K562 (cell line): ENCODE results near the gene IQCE. TPM values are rescaled to one million over a fixed set of nuclear protein-coding genes. Genes with fewer than 3 reads are reported as not detected.

Experiments
- ATAC-seq: fragments of 200-7000 bp; cut with Tn5 transposase; 3 replicates; pipeline ENCODE4 v1.9.1; 2020; ENCODE audit warnings: moderate library complexity
- BruUV-seq: library from RNA; stranded (reverse); fragments of 400-500 nt; replicated peaks from 2 replicates; lab custom pipeline; 2021; lab: Mats Ljungman, UMichigan
- CTCF ChIA-PET: fragments of 300-600 bp; formaldehyde crosslinking; extraction: SDS; loops from one replicate; lab custom pipeline; 2021; ENCODE audit warnings: low intra/inter-chr PET ratio; lab: Yijun Ruan, JAX
- POLR2A ChIA-PET: fragments of 300-600, 350-650 bp; sonication (Branson Sonifier 250); formaldehyde crosslinking; extraction: SDS; loops from one replicate; lab custom pipeline; 2021; ENCODE audit warnings: antibody characterized with exemption, inconsistent platforms; lab: Yijun Ruan, JAX
- DNase-seq, 4 experiments: peaks; one replicate each; pipeline versions ENCODE4 v3.0.0 to v3.0.0-alpha.2; 2011 to 2018; ENCODE audit warnings: low spot score in 3 of 4, mixed read lengths in 3 of 4; ENCODE audit errors: extremely low read depth in 1 of 4
- FAIRE-seq: peaks from 2 replicates; lab custom pipeline; 2011; peaks lifted over from hg19 to GRCh38; lab: Jason Lieb, UNC
- H2AFZ ChIP-seq: 2 replicates; pipeline ENCODE4 v1.6.0; 2011; ENCODE audit warnings: low read depth, low read length, control low read depth, inconsistent platforms
- H3K27ac ChIP-seq: fragments of 200-600 bp; 3 replicates; pipeline ENCODE4 v1.8.0; 2011; ENCODE audit warnings: low read depth, mild to moderate bottlenecking, control low read depth, inconsistent platforms, low read length, moderate library complexity, mixed read lengths; ENCODE audit errors: extremely low read depth
- H3K27me3 ChIP-seq, 2 experiments: fragments of 300-600 bp in 1 of 2; 2 replicates in 1 of 2; 3 replicates in 1 of 2; pipeline versions ENCODE4 v1.6.0 to v1.8.0; 2011; ENCODE audit warnings: inconsistent platforms in 2 of 2, low read length in 2 of 2, mild to moderate bottlenecking in 1 of 2, mixed read lengths in 1 of 2, moderate library complexity in 1 of 2; ENCODE audit not compliant: control insufficient read depth in 2 of 2, insufficient read depth in 2 of 2
- H3K36me3 ChIP-seq: fragments of 300-600 bp; 3 replicates; pipeline ENCODE4 v1.8.0; 2011; ENCODE audit warnings: mild to moderate bottlenecking, low read length, inconsistent platforms; ENCODE audit not compliant: control insufficient read depth, insufficient read depth
- H3K4me1 ChIP-seq, 2 experiments: fragments of 200-600 bp in 1 of 2; replicated peaks in 1 of 2; 2 replicates in 1 of 2; 3 replicates in 1 of 2; pipeline versions ENCODE4 v1.5.1 to v1.8.0; 2011; ENCODE audit warnings: inconsistent platforms in 2 of 2, low read length in 2 of 2, mild to moderate bottlenecking in 1 of 2, mixed read lengths in 1 of 2, moderate library complexity in 1 of 2; ENCODE audit not compliant: control insufficient read depth in 2 of 2, insufficient read depth in 2 of 2
- H3K4me2 ChIP-seq: 2 replicates; pipeline ENCODE4 v1.6.1; 2011; ENCODE audit warnings: low read length, control low read depth, inconsistent platforms, mixed read lengths; ENCODE audit not compliant: insufficient read depth
- H3K4me3 ChIP-seq: fragments of 200-600 bp; sonication (generic), shearing (Covaris generic); 2 replicates; pipeline ENCODE4 v1.5.1; 2016; ENCODE audit warnings: control low read depth, inconsistent platforms
- H3K79me2 ChIP-seq: fragments of 200-600 bp; 3 replicates; pipeline ENCODE4 v1.8.0; 2011; ENCODE audit warnings: low read length, inconsistent platforms; ENCODE audit not compliant: control insufficient read depth, insufficient read depth
- H3K9ac ChIP-seq, 2 experiments: 2 replicates each; pipeline versions ENCODE4 v1.6.0 to v1.6.1; 2011; ENCODE audit warnings: low read depth in 2 of 2, low read length in 2 of 2, control low read depth in 1 of 2, inconsistent platforms in 1 of 2, mild to moderate bottlenecking in 1 of 2, mixed read lengths in 1 of 2; ENCODE audit not compliant: insufficient read depth in 1 of 2
- H3K9me1 ChIP-seq: one replicate; pipeline ENCODE4 v1.6.0; 2011; ENCODE audit warnings: inconsistent platforms, mild to moderate bottlenecking, low read length, moderate library complexity; ENCODE audit not compliant: control insufficient read depth, insufficient read depth
- H3K9me3 ChIP-seq: replicated peaks from 2 replicates; pipeline ENCODE4 v1.5.1; 2011; ENCODE audit warnings: low read depth, low read length, inconsistent platforms; ENCODE audit not compliant: control insufficient read depth, insufficient read depth
- H4K20me1 ChIP-seq: replicated peaks from 2 replicates; pipeline ENCODE4 v1.6.1; 2011; ENCODE audit warnings: low read length, inconsistent platforms, mixed read lengths; ENCODE audit not compliant: control insufficient read depth, insufficient read depth
- CBX5 ChIP-seq: IDR thresholded peaks from 2 replicates; pipeline ENCODE4 v1.6.1; 2014; ENCODE audit warnings: low read depth, borderline replicate concordance
- E2F6 ChIP-seq, 2 experiments: IDR thresholded peaks; 2 replicates each; pipeline ENCODE4 v1.6.1; 2011; ENCODE audit warnings: borderline replicate concordance in 1 of 2, control low read depth in 1 of 2, low read depth in 1 of 2, low read length in 1 of 2, mild to moderate bottlenecking in 1 of 2, mixed read lengths in 1 of 2, moderate library complexity in 1 of 2; ENCODE audit not compliant: insufficient read depth in 1 of 2, insufficient read length in 1 of 2, poor library complexity in 1 of 2, severe bottlenecking in 1 of 2; ENCODE audit errors: extremely low read depth in 1 of 2
- FIP1L1 ChIP-seq: fragments of 200-400 bp; formaldehyde crosslinking; IDR thresholded peaks from 2 replicates; pipeline ENCODE4 v1.6.1; 2018; ENCODE audit warnings: mild to moderate bottlenecking, low read depth, low read length; ENCODE audit not compliant: poor library complexity, severe bottlenecking
- MAX ChIP-seq: sonication (generic); formaldehyde crosslinking; IDR thresholded peaks from 2 replicates; pipeline ENCODE4 v1.9.0; 2022; ENCODE audit warnings: mild to moderate bottlenecking, missing genetic modification reagents
- MCM3 ChIP-seq: fragments of 450-650 bp; IDR thresholded peaks from 2 replicates; pipeline ENCODE4 v1.6.1; 2016
- RAD51 ChIP-seq: fragments of 450-650 bp; IDR thresholded peaks from 2 replicates; pipeline ENCODE4 v1.7.1; 2016; ENCODE audit warnings: low read depth, mild to moderate bottlenecking, borderline replicate concordance
- TBL1XR1 ChIP-seq, 2 experiments: IDR thresholded peaks; 2 replicates each; pipeline ENCODE4 v1.6.1; 2012; ENCODE audit warnings: improper control_type of control experiment in 2 of 2, low read length in 2 of 2, mild to moderate bottlenecking in 1 of 2
- TFAM ChIP-seq: fragments of 250-450 bp; sonication (Bioruptor Pico); conservative IDR thresholded peaks from 2 replicates; pipeline ENCODE4 v1.5.0; 2021; ENCODE audit warnings: mild to moderate bottlenecking, moderate library complexity
- ZNF23 ChIP-seq: fragments of 250-450 bp; sonication (Bioruptor Pico); IDR thresholded peaks from 2 replicates; pipeline ENCODE4 v1.4.0; 2020; ENCODE audit warnings: mild to moderate bottlenecking
- ZNF263 ChIP-seq: sonication (generic); formaldehyde crosslinking; IDR thresholded peaks from 2 replicates; pipeline ENCODE4 v1.8.0; 2022; ENCODE audit warnings: mild to moderate bottlenecking, missing genetic modification reagents, borderline replicate concordance
- WGBS: fragments of 100-300 bp; shearing (Covaris generic); methylation state at CpG from one replicate; pipeline ENCODE4 v1.1.6; 2016; ENCODE audit warnings: low coverage, mixed read lengths; ENCODE audit not compliant: insufficient coverage; ENCODE audit errors: missing lambda C conversion rate; 5-methylcytosine and 5-hydroxymethylcytosine counted together
- in situ Hi-C: fragments of 300-500 bp; cut with MboI; formaldehyde crosslinking; loops from 4 replicates; pipeline ENCODE4 v1.15.0; 2018; ENCODE audit warnings: inconsistent platforms, mixed read lengths
- intact Hi-C: fragments of 100-400 bp; cut with micrococcal nuclease; formaldehyde crosslinking; loops from 2 replicates; pipeline ENCODE4 v1.14.2; 2022
- polyA plus RNA-seq, 8 experiments: library from polyadenylated mRNA; depleted of rRNA in 4 of 8; stranded (reverse) in 5 of 8; unstranded in 3 of 8; fragments of >200 nt; fragmentation: Nextera tagmentation in 2 of 8; fragmentation: Illumina TruSeq in 1 of 8; extraction: Ambion mirVana in 2 of 8; extraction: Trizol in 1 of 8; gene quantifications; 2 replicates each; pipeline versions ENCODE4 v1.2.1 to v1.2.3, GENCODE V29; 2011 to 2014; ENCODE audit warnings: inconsistent platforms in 1 of 8, missing spikeins in 1 of 8
- total RNA-seq, 7 experiments: library from RNA; depleted of rRNA in 6 of 7; stranded (reverse); fragments of >200 nt in 6 of 7; fragmentation: Illumina TruSeq in 2 of 7; extraction: Trizol in 2 of 7; gene quantifications; 2 replicates each; pipeline versions ENCODE4 v1.2.1 to v1.2.3, GENCODE V29; 2011 to 2021; ENCODE audit warnings: low replicate concordance in 1 of 7
- TF ChIP-seq, protein P1 (sequence below), 2 experiments: fragments of 450-650 bp in 1 of 2; sonication (generic) in 1 of 2; formaldehyde crosslinking in 1 of 2; IDR thresholded peaks in 1 of 2; conservative IDR thresholded peaks in 1 of 2; 2 replicates each; pipeline versions ENCODE4 v1.6.1 to v1.8.1; 2016 to 2023; ENCODE audit warnings: mild to moderate bottlenecking in 2 of 2, moderate library complexity in 2 of 2, inconsistent platforms in 1 of 2, missing genetic modification reagents in 1 of 2
- TF ChIP-seq, protein P2 (sequence below): fragments of 450-650 bp; formaldehyde crosslinking; IDR thresholded peaks from 2 replicates; pipeline ENCODE4 v1.4.0; 2020; ENCODE audit warnings: mild to moderate bottlenecking, moderate library complexity

IQCE gene
- total and polyA plus RNA-seq, 9 of the 15 experiments (the other 6 are each of a cell fraction or from before 2014, with no cell fraction given) = 0.18 to 8.5 (median 4.2) TPM

DNA sequence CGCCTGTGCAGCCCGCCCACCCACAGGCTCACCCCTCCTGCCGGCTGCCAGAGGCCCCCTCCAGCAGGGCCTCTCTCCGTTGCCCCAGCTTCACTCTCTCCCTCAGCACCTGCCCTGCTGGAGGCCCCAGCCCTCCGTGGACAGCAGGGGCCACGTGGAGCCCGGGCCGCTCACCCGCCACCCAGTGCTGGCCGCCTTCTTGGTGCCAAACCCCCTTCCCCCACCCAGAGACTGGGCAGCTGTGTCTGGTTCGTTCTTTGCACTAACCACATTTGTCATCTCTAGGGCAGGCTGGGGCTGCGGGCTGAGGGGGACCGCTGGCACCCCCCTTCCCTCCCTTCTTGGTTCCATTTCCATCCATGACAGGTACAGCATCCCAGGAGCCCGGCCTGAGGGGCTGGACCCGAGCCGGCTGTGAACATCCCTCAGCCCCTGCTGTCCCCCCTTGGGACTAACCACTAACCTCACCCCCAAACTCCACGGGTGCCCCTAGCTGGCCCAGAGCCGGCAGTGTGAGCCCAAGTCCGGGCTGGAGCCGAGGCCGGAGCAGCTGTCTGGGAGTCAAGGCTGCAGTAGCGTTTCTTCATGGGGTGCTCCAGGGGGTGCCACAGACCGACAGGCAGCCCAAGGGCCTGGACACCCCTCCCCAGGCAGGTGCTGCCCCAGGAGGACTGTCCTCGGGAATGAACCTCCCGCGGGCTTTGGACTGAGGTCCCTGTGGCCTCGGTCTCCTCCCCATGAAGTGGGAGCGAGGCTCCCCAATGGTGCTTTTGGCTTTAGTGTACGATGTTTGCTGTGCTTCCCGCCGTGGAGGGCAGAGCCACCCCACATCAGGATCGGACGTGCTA is 103.7 kb downstream of the IQCE start (continued):
- TF ChIP-seq, protein P1, sequence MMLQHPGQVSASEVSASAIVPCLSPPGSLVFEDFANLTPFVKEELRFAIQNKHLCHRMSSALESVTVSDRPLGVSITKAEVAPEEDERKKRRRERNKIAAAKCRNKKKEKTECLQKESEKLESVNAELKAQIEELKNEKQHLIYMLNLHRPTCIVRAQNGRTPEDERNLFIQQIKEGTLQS (IDR thresholded peaks at IDR 0.05) = no peak
- TF ChIP-seq, protein P1 (CRISPR knock-in tag; conservative IDR thresholded peaks at IDR 0.05) = no peak
- no peak for TF ChIP-seq MCM3
- TF ChIP-seq CBX5 = no peak
- no peak for TF ChIP-seq MAX (CRISPR knock-in tag)

GRCh38 chr7:2663121-2663886 is 104.5 kb downstream of the IQCE start:
- intact Hi-C loops = loop anchor here (10.0 kb wide), 1 partner anchor 189 kb away; the partner anchor contains the start of gene GRIFIN
- H3K9me1 ChIP-seq = no peaks in the 10 kb centered on the region
- ChIA-PET CTCF (no interaction called here), POLR2A (no interaction called here)
- H2AFZ ChIP-seq = no peak overlapping the region
- H3K36me3 ChIP-seq = no peaks in the 10 kb centered on the region
- ATAC-seq (0 out of 3 replicates have a peak, but pooled peaks have one; percentile 8), FAIRE-seq (no peak), DNase-seq (no peak)
- H3K4me3 ChIP-seq = no peak overlapping the region
- H3K79me2 ChIP-seq = no peaks in the 10 kb centered on the region
- BruUV-seq = no TSS peak
- peaks cover 7 to 18% of the 10 kb centered on the region in 2 experiments; a peak in 3 of 5 replicates for H3K27me3 ChIP-seq
- 53% methylated on average over 22 of the region's 30 CpGs for WGBS
- peaks cover 4 to 72% of the 10 kb centered on the region in 2 experiments for H3K4me1 ChIP-seq
- H3K9ac ChIP-seq = peak overlapping the region in 1 of 2 experiments; percentile 74; a peak in 2 of 4 replicates
- no peaks in the 10 kb centered on the region for H3K9me3 ChIP-seq
- H3K27ac ChIP-seq = no peak overlapping the region
- H4K20me1 ChIP-seq = peaks cover 2% of the 10 kb centered on the region
- H3K4me2 ChIP-seq = no peak overlapping the region
- in situ Hi-C loops = no loop called here
- TF ChIP-seq ZNF263 (CRISPR knock-in tag) (no peak), FIP1L1 (peak; percentile 34), E2F6 (IDR thresholded peaks at IDR 0.05; ENCODE audit: borderline replicate concordance in 1 of 2, extremely low read depth in 1 of 2, insufficient read depth in 1 of 2, insufficient read length in 1 of 2, low read depth in 1 of 2, low read length in 1 of 2, poor library complexity in 1 of 2, severe bottlenecking in 1 of 2) (no peak), CBX5 (no peak), RAD51 (no peak), TBL1XR1 (IDR thresholded peaks at IDR 0.05; ENCODE audit: low read length in 2 of 2) (no peak), MAX (CRISPR knock-in tag) (peak; percentile 57), TFAM (CRISPR knock-in tag) (no peak), ZNF23 (no peak)
- TF ChIP-seq, protein P2, sequence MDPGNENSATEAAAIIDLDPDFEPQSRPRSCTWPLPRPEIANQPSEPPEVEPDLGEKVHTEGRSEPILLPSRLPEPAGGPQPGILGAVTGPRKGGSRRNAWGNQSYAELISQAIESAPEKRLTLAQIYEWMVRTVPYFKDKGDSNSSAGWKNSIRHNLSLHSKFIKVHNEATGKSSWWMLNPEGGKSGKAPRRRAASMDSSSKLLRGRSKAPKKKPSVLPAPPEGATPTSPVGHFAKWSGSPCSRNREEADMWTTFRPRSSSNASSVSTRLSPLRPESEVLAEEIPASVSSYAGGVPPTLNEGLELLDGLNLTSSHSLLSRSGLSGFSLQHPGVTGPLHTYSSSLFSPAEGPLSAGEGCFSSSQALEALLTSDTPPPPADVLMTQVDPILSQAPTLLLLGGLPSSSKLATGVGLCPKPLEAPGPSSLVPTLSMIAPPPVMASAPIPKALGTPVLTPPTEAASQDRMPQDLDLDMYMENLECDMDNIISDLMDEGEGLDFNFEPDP (CRISPR knock-in tag) = no peak
- TF ChIP-seq, all 486 proteins: peak for 2
